PC-9 (cell line): ENCODE data around the gene ZFHX2.

Experiments used
- EZH2 ChIP-seq: fragments of 200-600 bp; sonication (generic); IDR thresholded peaks from 2 replicates; pipeline ENCODE4 v1.8.0; 2017; ENCODE audit warnings: antibody characterized with exemption, low read depth
- TF ChIP-seq, protein P1 (sequence below): fragments of 200-600 bp; sonication (generic); conservative IDR thresholded peaks from 2 replicates; pipeline ENCODE4 v1.6.1; 2017; ENCODE audit warnings: mixed run types, antibody characterized with exemption, mild to moderate bottlenecking, moderate library complexity

DNA sequence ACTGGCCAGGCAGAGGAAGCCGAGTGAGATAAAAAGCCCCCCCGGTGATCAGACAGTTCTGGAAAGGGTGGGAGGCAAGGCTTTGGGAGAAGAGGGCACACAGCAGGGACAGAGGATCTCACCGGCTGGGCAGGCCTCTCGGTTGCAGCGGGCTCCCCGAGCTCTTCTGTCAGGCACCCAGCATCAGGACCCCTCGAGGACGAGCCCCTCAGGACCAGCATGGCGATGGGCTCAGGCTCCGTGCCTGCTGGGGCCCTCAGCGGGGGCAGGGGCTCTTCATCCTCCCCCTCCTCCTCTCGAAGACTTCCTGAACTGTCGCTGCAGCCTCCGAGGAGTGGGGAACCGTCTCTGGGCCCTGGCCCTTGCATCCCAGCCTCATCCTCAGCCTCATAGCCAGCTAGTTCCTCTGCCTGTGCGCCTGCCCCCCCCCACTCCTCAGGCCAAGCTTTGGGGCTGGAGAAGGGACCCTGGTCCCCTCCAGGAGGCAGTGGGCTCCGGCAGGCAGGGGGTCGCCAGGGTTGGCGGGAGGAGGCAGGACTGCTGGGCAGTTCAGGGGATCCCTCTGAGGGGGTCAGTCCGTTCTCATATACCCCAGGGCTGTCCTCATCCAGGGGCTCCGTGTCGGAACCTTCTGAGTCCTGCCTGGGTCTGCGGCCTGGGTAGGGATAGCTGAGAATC is 19.4 kb upstream of the ZFHX2 start:
- TF ChIP-seq, protein P1, sequence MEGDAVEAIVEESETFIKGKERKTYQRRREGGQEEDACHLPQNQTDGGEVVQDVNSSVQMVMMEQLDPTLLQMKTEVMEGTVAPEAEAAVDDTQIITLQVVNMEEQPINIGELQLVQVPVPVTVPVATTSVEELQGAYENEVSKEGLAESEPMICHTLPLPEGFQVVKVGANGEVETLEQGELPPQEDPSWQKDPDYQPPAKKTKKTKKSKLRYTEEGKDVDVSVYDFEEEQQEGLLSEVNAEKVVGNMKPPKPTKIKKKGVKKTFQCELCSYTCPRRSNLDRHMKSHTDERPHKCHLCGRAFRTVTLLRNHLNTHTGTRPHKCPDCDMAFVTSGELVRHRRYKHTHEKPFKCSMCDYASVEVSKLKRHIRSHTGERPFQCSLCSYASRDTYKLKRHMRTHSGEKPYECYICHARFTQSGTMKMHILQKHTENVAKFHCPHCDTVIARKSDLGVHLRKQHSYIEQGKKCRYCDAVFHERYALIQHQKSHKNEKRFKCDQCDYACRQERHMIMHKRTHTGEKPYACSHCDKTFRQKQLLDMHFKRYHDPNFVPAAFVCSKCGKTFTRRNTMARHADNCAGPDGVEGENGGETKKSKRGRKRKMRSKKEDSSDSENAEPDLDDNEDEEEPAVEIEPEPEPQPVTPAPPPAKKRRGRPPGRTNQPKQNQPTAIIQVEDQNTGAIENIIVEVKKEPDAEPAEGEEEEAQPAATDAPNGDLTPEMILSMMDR = no peak
- TF ChIP-seq EZH2 = no peak
